GM12801 (cell line): ENCODE data around the gene PTPRM.

Experiments used
- CTCF ChIP-seq: IDR thresholded peaks from one replicate; pipeline ENCODE4 v1.5.1; 2011; ENCODE audit warnings: control low read depth; ENCODE audit not compliant: insufficient read length; ENCODE audit errors: extremely low read depth

The PTPRM gene

GRCh38 chr18:7957297-7957696, 390.2 kb downstream of the PTPRM start:
- no peak for TF ChIP-seq CTCF

- TF ChIP-seq CTCF: no peak
These were observed 391.2 kb downstream of the PTPRM start for GRCh38 chr18:7958081-7958896.

- TF ChIP-seq CTCF: no peak
These were observed 391.7 kb downstream of the PTPRM start for GRCh38 chr18:7958897-7959146.

- TF ChIP-seq CTCF: no peak
These were observed 407.2 kb downstream of the PTPRM start for GRCh38 chr18:7974200-7974874.

GRCh38 chr18:7977897-7978296, 410.8 kb downstream of the PTPRM start:
- TF ChIP-seq CTCF: no peak

- no peak for TF ChIP-seq CTCF
These were observed 411.7 kb downstream of the PTPRM start for GRCh38 chr18:7978834-7979233.

- TF ChIP-seq CTCF: no peak
These were observed 412.6 kb downstream of the PTPRM start for GRCh38 chr18:7979714-7980113.
